Esophagus muscularis mucosa (tissue), 3 donors: ENCODE measurements around the gene ACACB.

Experiments used
- CTCF ChIP-seq, 3 experiments: fragments of 200-600 bp in 2 of 3; fragments of 450-650 bp in 1 of 3; sonication (generic) in 2 of 3; IDR thresholded peaks; one replicate each; pipeline ENCODE4 v1.5.1; 2017 to 2019; ENCODE audit warnings: antibody characterized with exemption in 3 of 3, mild to moderate bottlenecking in 2 of 3, moderate library complexity in 1 of 3
- POLR2AphosphoS5 ChIP-seq, 2 donors: sonication (generic); formaldehyde crosslinking; IDR thresholded peaks; one replicate each; pipeline ENCODE4 v1.6.1; 2017; ENCODE audit warnings: antibody characterized with exemption in 2 of 2

- TF ChIP-seq POLR2AphosphoS5 (IDR thresholded peaks at IDR 0.05), result no peak
- no peak for TF ChIP-seq CTCF (IDR thresholded peaks at IDR 0.05)
These were observed 17.7 kb upstream of the ACACB start for GRCh38 chr12:109098651-109099050.
